ENCODE results near the gene WDR59.
"Not testable (repeated sequence)": the region's sequence is repeated elsewhere in the genome, so short reads cannot be mapped to it uniquely, and the experiment has no call there.

The WDR59 gene

DNA sequence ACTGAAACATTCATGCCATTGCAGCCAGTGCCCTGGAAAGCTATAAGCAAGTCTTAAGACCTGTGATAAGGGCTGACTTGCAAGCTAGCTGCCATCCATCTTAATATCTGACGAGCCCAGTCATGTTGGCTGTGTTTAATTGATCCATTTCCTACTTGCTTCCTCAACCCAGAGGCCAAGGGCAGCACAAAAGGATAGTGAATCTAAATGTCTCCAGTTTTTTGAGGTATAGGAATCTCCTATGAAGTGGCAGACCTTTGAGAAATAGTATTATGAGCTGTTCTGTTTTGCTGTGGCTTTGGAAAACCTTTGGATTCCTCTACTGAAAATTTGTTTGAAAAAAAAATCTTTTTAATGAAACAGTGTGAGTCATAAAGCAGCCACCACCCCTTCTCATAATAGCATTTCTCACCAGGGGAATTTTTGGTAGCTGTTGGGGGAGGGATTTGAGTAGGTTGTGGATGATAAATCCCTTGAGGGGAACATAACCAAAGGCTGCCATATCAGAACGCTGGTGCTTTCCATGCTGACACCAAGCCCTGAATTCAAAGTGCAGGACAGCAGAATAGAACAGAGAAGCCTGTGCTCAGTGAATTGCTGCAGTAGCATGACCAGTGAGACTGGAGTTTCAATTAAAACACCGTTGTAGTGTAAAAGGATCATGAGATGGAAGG lies 26.8 kb upstream of the WDR59 start:
- peak; percentile 30 for DNase-seq

DNA sequence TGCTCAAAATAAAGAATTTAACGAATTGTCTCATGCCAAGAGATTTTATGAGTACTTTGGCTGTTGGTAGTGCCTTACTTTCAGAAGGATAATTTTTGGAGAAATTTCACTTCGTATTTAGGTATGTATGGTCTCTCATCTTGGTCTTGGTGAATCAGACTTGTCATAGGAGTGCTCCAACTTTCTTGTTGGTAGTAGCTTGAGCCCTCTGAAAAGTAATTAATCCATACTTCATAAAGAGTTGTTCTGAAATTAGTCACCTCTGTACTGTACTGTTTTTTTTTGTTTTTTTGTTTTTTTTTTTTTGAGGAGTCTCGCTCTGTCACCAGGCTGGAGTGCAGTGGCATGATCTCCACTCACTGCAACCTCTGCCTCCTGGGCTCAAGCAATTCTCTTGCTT lies 25.5 kb upstream of the WDR59 start:
- DNase-seq, result no peak

DNA sequence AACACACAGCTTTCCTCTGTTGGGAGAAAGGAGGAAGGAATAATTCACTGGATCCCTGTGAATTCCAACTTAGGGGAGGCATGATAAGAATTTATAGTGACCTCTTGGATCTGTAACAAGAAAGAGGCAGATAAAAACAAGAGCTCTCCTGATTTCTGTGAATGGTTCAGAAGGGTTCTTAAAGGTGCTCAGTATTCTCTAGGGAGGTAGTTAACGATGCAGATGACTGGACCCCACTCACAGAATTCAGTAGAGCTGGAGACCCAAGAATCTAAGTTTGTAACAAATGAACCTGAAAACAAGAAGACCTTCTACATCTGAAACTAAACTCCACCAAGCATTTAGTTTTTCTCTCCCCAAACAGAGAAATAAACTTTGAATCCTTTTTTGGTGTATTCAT lies 22.5 kb upstream of the WDR59 start:
- no peak for DNase-seq

DNA sequence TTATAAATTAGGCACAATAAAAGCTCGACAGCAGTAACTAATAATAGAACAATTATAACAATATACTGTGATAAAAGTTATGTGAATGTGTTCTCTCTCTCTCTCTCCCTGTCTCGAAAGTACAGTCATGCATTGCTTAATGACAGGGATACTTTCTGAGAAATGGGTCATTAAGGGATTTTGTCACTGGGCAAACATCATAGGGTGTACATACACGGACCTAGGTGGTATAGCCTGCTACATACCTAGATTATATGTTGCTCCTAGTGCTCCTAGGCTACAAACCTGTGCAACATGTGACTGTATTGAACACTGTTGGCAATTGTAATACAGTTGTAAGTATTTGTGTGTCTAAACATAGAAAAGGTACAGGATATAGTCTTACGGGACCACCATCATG lies 20.8 kb upstream of the WDR59 start:
- no peak for DNase-seq

DNA sequence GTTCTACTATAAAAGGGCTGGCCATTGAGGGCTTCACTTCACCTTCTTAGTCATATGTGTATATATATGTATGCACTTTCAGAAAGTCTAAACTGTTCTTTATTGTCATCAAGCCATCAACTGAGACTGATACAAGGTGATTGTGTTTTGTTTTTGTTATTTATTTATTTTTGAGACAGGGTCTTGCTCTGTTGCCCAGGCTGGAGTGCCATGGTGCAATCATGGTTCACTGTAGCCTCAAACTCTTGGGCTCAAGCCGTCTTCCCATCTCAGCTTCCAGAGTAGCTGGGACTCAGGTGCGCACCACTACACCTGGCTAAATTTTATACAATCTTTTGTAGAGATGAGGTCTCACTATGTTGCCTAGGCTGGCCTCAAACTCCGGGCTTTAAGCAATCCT lies 19.5 kb upstream of the WDR59 start:
- DNase-seq, result no peak

DNA sequence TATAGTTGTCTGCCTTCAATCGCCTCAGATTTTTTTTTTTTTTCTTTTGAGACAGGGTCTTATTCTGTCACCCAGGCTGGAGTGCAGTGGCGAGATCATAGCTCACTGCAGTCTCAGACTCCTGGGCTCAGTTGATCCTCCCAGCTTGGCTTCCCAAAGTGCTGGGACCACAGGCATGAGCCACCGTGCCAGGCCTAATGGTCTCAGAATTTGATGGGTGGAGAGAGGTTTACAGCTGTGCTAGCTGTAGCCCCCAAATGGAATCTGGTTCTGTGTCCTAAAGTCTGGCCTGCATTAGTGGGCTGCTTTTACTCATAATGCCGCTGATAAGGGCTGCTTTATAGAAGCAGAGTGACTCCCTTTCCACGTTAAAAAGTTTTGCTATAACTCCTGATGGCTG lies 19.0 kb upstream of the WDR59 start:
- no peak for DNase-seq

DNA sequence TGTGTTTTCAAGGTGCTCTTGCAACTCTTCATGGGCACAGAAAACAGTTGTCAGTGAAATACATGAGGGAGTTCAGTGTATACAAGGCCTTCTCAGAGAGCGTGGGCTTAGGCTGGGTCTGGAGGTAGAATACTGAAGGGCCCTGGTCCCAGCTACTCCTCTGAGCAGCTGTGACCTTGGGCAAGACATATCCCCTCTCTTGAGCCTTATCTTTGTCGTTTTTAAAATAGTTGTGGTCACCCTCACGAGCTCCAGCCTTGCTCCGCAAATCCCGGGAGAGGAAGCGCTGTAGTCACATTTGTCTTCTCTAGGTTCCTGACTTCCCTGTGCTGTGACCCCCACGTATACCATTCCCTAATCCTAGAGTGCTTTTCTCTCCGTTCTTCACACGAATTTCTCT lies 17.6 kb upstream of the WDR59 start:
- no peak for DNase-seq

DNA sequence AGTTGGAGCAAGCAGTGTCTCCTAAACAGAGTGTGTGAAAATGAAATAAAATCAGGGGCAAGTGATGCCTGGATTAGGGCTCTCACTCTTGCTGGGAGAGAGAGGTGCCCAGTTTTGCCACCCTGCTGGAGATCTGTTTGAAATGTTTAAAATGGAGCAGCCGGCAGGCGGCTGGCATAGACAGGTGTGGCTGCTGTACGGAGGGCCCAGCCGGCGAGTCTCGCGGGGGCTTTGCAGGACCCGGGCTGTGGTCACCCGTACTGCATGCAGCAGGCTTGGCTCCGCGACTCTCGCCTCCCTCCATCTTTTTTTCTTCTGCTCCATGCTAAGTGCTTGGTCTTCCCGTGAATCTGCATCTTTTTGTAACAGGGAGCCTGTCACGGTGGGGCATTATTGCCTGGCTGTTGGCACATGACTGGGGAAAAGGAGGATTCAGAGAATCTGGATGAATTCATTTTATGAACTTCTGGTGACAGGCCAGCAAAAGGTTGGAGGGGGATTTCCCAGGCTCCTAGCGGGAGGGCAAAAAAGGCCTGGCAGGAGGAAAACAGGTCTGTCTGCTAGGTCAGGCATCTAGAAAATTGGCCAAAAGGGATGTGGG lies 15.7 kb upstream of the WDR59 start:
- DNase-seq, result no peak

DNA sequence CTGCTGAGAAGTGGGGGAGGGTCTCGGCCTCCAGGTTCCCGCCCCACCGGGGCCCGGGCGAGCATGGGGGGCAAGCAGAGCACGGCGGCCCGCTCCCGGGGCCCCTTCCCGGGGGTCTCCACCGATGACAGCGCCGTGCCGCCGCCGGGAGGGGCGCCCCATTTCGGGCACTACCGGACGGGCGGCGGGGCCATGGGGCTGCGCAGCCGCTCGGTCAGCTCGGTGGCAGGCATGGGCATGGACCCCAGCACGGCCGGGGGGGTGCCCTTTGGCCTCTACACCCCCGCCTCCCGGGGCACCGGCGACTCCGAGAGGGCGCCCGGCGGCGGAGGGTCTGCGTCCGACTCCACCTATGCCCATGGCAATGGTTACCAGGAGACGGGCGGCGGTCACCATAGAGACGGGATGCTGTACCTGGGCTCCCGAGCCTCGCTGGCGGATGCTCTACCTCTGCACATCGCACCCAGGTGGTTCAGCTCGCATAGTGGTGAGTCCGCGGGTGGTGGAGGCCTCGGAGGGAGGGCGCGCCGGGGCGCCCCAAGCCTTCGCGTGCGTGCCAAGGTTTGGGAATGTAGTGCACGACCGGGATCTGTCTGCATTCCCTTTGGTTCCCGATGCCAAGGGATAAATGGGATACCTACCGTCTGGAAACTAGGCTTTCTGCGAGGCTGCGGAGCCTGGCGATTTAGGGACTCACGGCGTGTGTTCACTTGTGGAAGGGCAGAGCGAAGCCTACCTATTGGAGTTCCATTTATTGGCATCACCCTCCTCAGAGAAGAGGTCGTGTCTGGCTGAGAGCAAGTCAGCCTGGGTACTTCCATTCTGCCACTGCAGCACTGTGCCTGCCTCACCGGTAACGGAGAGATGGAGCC lies 14.9 kb upstream of the WDR59 start:
- peak; percentile 76 for DNase-seq

DNA sequence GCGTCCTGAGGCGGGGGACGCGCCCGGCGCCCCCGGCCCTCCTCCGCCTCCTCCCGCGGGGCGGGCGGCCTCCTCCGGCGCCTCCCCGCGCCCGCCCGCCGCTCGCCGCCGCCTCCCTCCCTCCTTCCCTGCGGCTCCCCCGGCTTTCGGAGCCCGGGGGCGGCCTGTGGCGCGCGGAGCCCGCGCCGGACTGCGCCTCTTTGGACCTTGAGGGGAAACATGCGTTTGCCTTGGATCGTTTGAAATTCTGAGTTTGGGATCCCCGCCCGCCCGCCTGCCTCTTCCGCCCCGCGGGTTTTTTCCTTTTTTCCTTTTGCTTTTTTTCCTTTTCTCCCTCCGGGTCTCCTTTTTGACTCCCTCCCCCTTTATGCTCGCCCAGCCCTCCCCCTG lies 14.3 kb upstream of the WDR59 start:
- DNase-seq, result peak; percentile 67

DNA sequence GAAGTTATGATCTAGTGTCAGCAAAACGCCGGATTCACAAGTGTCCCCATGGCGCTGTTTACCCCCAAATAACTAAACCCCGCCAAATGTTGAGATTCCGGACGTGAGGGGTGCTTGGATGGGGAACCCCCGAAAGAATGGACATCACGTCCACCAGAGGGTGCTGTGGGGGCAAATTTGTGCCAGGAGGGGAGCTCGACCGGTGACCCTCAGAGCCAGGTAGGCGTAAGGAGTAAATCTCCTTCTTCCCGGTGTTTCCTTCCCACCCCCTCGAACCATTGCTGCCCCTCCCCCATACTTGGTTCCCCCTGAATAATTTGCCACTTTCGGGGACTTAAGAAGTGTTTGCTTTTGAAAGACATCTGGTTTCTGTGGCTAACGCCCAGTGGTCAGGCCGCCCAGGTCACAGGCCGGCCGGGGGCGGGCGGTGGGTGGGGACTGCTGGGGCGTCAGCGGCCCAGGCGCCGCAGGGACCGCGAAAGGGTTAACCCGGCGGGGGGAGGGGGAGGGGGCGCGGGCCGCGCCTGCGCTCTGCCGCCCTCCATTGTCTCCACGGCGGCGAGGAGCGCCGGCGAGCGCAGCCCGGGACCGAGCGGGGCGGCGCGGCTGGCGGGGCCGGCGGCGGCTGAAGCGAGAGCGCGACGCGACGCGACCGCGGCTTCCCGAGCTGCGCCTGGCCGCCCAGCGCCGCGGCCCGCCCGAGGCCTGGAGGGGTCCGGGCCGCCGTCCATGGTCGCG lies 13.7 kb upstream of the WDR59 start, which contains the start of gene ZNRF1:
ZNRF1 (plus strand) TSS at position 544 of the 738 bp plus-strand sequence. CDS start 648 bp downstream, outside the sequence.
- peak; percentile 76 for DNase-seq

DNA sequence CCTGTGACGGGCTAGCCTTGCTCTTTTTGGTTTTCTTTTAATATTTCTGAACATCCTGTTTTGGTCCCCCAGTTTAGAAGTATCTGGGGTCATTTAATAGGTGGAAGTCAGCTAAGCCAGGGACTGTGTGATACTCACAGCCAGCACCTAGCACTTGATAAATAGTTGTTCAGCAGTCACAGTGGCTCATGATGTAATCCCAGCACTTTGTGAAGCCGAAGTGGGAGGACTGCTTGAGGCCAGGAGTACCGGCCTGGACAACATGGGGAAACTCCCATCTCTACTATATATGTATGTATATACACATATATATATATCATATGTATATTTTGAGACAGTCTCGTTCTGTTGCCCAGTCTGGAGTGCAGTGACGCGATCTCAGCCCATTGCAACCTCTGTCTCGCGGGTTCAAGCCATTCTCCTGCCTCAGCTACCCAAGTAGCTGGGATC lies 12.1 kb upstream of the WDR59 start:
- no peak for DNase-seq

DNA sequence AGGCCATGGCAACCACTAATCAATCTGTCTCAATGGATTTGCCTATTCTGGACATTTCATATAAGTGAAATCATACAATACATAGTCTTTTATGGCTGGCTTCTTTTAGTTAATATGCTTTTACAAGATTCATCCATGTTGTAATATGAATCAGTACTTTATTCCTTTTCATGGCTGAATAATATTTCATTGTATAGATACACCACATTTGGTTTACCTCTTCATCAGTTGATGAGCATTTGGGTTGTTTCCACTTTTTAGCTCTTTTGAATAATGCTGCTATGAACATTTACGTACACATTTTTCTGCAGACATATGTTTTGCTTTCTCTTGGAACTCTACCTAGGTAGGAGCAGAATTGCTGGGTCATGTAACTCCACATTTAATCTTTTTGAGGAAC lies 11.1 kb upstream of the WDR59 start:
- no peak for DNase-seq

DNA sequence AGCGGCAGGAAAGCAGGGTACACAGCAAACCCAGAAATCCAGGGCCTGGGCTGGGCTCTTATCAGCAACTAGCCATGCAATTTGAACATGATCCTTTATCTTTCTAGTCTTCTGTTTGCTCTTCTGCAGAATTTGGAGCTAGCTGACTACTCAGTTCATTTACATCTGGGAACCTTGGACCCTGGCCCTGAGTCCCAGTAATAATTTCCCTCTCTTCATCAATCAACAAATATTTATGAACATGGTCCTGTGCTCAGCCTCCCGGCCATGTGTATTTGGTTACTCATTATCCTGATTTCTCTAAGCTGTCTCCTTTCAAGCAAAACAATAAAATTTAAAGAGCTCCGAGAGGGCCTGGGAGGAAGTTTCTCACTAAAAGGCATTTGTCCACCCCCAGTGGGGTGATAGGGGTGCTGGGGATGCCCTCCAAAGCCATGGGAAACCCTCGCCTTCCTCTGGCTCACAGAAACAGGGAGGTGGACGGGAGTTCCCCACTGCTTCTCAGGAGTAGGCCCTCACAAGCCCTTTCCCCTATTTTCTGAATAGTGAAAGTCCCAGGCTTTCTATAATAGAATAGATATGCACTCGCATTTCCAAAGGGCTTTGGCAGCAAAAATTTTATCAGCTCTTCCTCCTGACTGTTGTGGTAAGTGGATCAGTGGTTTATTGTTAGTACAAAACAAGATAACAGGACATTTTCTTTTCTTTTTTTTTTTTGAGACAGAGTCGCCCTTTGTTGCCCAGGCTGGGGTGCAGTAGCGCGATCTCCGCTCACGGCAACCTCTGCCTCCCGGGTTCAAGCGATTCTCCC lies 6.9 kb upstream of the WDR59 start:
- DNase-seq, result no peak

DNA sequence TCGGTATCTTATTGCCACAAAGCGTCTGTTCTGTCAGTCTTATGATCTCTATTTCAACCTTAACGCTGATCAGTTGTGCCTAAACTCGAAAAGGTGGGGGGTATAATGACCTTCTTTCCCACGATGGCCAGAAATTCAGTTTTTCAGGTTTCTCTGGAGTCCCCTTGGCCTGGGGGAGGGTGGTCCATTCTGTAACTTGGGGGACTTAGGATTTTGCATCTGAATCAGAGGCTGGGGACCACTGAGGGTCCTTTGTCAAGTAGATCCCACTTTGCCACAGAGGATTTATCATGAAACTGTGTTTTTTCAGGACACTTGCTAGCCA lies 6.3 kb upstream of the WDR59 start:
- no peak for DNase-seq

DNA sequence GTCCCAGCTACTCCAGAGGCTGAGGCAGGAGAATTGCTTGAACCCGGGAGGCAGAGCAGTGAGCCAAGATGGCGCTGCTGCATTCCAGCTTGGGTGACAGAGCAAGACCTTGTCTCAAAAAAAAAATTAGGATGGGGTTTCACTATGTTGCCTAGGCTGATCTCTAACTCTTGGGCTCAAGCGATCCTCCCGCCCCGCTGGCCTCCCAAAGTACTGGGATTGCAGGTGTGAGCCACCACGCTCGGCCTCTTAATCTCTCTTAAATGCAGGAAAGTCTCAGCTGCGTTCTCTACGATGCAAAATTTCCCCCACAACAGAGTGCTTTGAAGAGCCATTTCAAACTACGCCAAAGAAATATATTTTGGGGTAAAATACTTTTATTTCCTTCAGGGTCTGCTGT lies 5.9 kb upstream of the WDR59 start:
- no peak for DNase-seq

DNA sequence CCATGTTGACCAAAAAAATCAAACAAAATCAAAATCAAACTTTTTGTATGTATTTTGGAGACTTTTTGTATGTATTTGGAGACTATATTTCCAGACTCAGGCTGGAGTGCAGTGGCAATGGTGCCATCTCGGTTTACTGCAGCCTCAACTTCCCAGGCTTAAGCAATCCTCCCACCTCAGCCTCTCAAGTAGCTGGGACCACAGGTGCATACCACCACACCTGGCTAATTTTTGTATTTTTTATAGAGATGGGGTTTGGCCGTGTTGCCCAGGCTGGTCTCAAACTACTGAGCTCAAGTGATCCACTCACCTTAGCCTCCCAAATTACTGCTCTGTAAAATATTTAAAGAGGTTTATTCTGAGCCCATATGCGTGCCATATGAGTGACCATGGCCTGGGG lies 4.9 kb upstream of the WDR59 start:
- DNase-seq, result not testable (repeated sequence)

DNA sequence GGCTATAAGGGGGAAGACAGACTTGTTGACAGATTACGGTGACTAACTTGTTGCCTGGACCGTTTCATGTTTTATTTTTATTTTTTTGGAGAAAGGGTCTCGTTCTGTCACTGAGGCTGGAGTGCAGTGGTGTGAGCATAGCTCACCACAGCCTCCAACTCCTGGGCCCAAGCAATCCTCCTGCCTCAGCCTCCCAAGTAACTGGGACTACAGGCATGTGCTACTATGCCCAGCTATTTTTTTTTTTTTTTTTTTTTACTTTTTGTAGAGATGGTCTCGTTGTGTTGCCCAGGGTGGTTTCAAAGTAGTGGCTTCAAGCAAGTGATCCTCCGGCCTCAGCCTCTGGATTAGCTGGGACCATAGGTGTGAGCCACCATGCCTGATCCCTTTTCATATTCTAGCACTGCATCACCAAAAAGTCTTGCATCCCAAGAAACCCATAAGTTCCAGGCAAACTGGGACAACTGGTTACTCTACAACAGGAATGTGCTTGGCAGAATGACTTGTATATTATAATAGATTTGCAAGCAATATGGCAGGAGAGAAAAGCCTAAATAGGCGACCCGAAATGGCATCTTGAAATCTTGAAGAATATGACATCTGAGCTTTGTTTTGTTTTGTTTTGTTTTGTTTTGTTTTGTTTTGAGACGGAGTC lies 2.2 kb upstream of the WDR59 start:
- no peak for DNase-seq

DNA sequence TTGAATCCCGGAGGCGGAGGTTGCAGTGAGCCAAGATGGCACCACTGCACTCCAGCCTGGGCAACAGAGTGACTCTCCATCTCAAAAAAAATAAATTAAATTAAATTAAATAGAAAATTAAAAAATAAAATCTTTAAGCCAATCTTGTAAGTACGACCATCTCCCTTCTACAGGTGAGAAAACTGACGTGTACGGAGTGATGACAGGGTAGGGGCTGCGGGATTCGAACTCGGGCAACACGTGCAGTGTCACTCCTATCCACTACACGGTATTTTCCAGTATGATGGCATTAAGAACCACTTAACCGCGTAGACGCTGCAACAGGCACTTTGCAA lies 762 bp downstream of the WDR59 start:
- DNase-seq, result no peak

DNA sequence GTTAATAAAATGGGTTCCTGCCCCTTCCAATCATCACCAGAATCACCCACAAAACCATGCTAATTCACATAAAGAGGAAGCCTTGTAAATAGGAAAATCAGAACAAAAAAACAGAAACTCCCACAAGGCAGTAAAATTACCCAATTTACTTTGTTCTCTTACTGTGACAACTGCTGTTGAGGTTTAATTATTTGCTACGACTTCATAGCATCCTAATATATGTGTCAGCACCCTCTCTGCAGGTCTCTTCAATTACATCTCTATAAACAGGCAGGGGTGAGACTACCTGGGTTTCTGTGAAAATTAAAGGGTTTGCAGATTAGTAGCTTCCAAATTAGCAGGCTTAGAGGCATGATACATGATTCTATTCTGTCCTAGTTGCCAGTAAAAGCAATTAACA lies 2.7 kb downstream of the WDR59 start:
- DNase-seq, result peak; percentile 52

DNA sequence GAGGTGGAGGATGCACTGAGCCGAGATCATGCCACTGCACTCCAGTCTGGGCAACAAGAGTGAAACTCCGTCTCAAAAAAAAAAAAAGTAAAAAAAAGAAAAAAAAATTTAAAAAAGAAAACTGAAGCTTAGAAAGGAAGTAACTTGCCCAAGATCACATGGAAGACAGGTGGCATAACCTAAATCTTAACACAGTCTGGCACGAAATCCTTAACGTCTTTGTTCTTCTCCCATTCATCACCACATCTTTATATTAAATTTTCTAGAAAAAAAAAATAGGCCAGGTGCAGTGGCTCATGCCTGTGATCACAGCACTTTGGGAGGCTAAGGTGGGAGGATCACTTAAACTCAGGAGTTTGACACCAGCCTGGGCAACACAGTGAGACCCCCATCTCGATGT lies 9.3 kb downstream of the WDR59 start:
- no peak for DNase-seq

DNA sequence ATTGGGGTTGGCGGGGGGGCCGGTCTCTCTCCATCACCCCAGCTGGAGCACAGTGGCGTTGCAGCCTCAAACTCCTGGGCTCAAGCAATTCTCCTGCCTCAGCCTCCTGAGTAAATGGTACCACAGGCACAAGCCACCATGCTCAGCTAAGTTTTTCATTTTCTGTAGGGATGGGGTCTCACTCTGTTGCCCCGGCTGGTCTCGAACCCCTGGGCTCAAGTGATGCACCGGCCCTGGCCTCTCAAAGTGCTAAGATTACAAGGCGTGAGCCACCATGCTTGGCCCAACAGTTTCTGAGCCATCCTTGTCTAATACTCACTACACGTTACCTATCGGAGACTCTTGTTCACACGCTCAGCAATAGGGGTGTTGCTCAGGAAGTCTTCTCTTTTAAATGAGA lies 11.6 kb downstream of the WDR59 start:
- DNase-seq, result no peak
